NCI-H1436 (cell line): ENCODE measurements around the gene SELENOP.
"Not testable (repeated sequence)": the region's sequence is repeated elsewhere in the genome, so short reads cannot be mapped to it uniquely, and the experiment has no call there.

Experiments used
- DNase-seq: peaks from one replicate; lab custom pipeline; 2025; lab: John Stamatoyannopoulos, UW

Gene SELENOP, protein sequence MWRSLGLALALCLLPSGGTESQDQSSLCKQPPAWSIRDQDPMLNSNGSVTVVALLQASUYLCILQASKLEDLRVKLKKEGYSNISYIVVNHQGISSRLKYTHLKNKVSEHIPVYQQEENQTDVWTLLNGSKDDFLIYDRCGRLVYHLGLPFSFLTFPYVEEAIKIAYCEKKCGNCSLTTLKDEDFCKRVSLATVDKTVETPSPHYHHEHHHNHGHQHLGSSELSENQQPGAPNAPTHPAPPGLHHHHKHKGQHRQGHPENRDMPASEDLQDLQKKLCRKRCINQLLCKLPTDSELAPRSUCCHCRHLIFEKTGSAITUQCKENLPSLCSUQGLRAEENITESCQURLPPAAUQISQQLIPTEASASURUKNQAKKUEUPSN

GRCh38 chr5:42811591-42812446 is at the start of gene SELENOP:
SELENOP (minus strand) TSS chr5:42811892; CDS start chr5:42808353, 3,539 bp downstream.
- no peak for DNase-seq

DNA sequence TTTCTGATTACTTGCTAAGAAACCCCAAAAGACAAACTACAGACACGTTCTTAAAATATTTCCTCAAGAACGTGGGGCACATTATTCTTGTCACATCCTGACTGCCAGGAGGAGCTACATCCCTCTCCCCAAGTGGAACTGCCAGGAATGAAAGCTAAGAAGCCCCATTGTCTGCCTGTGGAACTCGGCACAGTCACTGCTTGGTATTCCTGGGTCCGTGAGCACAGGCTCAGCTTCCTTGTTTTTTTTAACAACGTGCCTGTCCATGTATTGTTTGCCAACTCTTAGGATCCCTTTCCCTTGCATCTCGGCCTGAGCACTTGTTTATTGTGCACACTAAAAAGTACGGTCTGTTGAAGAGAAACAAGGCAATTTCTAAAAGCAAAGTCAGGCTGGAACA is 47.0 kb upstream of the SELENOP start:
- no peak for DNase-seq

GRCh38 chr5:42858031-42858643 is 46.4 kb upstream of the SELENOP start:
- no peak for DNase-seq

- no peak for DNase-seq
These were observed 44.1 kb upstream of the SELENOP start for GRCh38 chr5:42855811-42856210.

DNA sequence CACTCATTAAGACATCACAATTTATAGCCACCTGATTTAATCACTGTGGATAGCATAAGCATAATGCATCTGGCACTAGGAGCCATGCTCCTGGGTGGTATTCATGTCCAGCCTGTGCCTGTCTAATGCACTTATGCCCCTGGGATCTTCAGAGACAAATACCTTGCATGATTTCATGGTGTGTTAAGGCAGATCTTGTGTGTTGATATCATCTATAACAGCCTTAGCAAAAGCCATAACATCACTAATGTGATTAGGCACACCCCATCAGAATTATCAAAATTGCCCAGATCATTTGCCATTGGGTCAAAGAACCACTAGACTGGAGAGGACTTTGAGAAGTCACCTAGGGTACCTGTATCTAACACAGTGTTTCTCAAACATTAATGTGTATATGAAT is 43.7 kb upstream of the SELENOP start:
- DNase-seq: no peak

DNA sequence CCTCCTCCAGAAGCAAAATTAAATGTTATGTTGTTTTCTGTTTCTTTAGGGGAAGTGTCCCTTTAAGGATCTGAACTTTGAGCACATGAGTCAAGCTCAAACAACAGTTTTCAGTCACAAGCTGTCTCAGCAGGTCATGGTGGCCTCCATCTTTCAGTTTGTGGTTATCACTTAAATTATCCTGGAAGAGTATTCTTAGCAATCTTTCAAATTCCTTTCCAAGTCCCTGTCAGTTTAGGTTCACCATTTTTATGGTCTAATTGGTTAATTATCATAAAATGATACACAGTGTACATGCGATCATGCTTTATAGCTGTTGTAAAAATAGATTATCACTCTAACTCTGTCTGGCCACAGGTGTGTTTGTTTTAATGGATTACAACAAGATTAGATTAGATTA is 43.1 kb upstream of the SELENOP start:
- DNase-seq: no peak

GRCh38 chr5:42852826-42853225 is 41.1 kb upstream of the SELENOP start:
- DNase-seq: no peak

- DNase-seq: no peak
These were observed 39.8 kb upstream of the SELENOP start for GRCh38 chr5:42851481-42851880.

- no peak for DNase-seq
These were observed 36.9 kb upstream of the SELENOP start for GRCh38 chr5:42848545-42848944.

GRCh38 chr5:42844408-42844807 is 32.7 kb upstream of the SELENOP start:
- DNase-seq: not testable (repeated sequence)

- no peak for DNase-seq
These were observed 32.1 kb upstream of the SELENOP start for GRCh38 chr5:42843675-42844292.

DNA sequence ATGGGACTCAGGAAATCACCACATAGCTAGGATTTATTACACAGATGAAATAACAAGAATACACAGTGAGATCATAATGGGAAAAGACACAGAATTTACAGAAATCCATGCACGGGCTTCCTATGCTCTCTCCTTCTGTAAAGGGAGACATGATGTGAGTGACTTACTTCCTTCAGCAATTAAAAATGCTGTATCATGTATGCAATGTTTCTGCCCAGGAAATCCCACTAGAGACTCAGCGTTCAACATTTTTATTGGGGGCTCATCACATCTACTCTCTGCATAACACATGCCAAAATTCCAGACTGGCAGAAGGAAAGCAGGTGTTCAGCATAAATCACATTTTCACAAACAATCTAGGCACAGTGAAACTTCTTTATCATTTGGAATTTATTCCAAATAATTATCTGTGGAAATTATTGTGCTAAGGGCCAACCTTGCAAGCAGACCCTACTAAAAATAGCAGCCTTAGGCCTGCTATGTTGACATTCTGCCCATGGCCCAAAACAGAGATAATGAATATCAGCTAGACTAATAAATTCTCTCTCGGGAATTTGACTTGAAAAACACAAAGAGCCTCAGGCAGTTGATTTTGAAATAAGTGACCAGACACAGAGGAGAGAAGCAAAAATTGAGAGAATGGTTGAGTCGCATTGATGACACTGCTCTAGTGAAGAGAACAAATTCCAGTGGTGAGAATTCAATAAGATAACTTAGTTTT is 31.4 kb upstream of the SELENOP start:
- DNase-seq: no peak

DNA sequence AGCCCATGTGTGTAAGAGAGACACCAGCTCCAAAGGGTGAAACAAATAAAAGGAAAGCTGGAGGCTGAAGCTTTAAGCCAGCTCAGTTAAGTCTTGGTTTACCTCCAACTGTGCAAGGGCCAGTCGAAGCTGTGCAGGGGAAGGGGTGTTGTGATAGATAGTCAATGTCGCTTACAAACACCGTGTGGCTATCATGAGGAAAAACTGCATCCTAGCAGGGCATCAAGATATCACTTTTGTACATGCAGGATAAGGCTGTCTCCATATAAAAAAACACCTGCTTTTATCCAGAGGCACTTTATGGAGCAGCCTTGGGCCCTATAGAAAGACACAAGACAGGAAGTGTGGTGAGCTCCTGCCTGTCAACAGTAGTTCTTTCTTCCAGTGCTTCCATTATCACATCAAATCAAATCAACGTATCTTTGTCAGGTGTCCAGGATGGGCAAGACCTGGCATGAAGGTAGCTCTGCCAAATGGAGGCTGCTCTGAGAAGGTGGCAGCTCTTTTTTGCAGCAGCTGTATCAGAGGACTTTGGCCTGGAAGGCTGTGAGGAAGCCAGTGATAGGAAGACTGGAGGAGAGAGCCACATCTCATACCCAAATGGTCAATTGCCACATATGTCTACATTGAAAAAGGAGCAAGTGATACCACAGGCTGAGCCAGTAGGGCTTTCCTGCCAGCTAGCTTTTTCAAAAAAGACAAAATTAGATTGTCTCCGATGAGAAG is 29.3 kb upstream of the SELENOP start:
- DNase-seq: no peak

DNA sequence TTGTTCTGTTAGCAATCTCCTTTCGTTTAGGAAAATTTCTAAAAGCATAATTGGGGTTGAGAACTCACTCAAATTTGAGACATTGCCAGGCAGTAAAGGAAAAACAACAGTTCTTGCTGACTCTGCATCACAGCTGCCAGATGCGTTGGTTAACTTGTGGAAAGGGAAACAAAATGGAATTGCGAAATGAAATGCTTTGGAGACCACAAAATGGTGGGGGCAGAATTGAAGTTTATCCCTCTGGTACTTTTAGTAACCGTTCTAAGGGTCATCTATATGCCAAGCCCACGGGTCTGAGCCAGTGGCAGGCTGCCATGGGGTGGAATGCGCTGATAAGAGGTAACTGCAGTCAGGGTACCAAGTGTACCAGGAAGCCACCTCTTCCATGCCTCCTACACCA is 28.6 kb upstream of the SELENOP start:
- DNase-seq: no peak

GRCh38 chr5:42839196-42839595 is 27.5 kb upstream of the SELENOP start:
- DNase-seq: no peak

DNA sequence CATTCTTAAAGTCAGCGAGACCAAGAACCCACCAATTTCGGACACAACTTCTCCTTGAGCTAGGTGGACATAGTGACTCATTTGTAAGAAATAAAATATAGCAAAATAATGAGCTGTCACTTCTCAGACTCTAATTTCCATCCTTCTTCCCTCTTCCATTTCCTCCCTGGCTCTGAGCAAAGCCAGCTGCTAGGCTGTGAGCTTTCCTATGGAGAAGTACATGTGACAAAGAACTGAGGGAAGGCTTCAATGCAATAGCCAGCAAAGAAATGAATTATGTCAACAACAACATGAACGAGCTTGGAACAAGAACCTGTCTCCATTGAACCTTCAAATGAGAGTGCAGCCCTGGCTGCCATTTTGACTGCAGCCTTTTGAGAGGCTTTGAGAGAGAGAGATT is 25.9 kb upstream of the SELENOP start:
- DNase-seq: no peak

- DNase-seq: no peak
These were observed 24.5 kb upstream of the SELENOP start for GRCh38 chr5:42836070-42836769.

DNA sequence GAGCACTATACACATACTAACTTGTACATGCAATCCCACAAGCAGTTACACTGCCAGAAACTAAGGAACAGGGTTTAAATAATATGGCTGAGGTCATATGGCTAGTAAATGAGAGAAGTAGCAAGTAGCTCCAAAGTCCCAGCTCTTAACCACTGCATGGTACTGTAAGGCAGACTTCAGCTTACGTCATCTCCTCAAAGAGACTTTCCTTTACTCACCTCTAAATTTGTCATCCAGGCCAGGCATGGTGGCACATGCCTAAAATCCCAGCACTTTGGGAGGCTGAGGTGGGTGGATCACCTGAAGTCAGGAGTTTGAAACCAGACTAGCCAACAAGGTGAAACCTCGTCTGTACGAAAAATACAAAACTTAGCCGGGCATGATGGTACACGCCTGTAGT is 20.4 kb upstream of the SELENOP start:
- no peak for DNase-seq

- no peak for DNase-seq
These were observed 19.2 kb upstream of the SELENOP start for GRCh38 chr5:42830924-42831323.

- no peak for DNase-seq
These were observed 17.0 kb upstream of the SELENOP start for GRCh38 chr5:42828671-42829070.
